ENCODE measurements around the gene PIGU. TPM values are rescaled to one million over a fixed set of nuclear protein-coding genes. Genes with fewer than 3 reads are reported as not detected.
A peak's percentile ranks its signal among the peaks of the same experiment; 100 is the strongest.

PIGU gene
- total RNA-seq, 1 experiment from 2014 or later: 32.8 TPM

- Histone ChIP-seq H4K20me1 (ENCODE audit: control insufficient read depth, insufficient read depth, insufficient read length) (no peaks in the 10 kb centered on the region), H3K9ac (ENCODE audit: extremely low read depth, insufficient read length, low read length) (peak overlapping the region; percentile 27), H2AK5ac (ENCODE audit: insufficient read length, low read length) (no peak overlapping the region), H3K27me3 (ENCODE audit: insufficient read depth, low read length) (no peaks in the 10 kb centered on the region), H2BK120ac (ENCODE audit: low read depth, low read length, poor library complexity, severe bottlenecking) (no peak overlapping the region), H3K14ac (ENCODE audit: insufficient read depth, low read length) (peak overlapping the region; percentile 79; the same call in 1 of the 2 replicates), H4K5ac (ENCODE audit: insufficient read length, low read depth, low read length) (no peak overlapping the region), H3K18ac (ENCODE audit: insufficient read length, low read depth, low read length) (peak overlapping the region; percentile 90), H3K4me2 (ENCODE audit: insufficient read depth, insufficient read length, low read length) (peak overlapping the region; percentile 64), H3K79me2 (ENCODE audit: insufficient read depth, low read length) (no peaks in the 10 kb centered on the region), H3K23ac (ENCODE audit: insufficient read length, low read depth, low read length) (no peak overlapping the region), H3K9me3 (ENCODE audit: control insufficient read depth, low read depth, low read length) (no peaks in the 10 kb centered on the region), H3K23me2 (ENCODE audit: insufficient read length, low read depth, low read length, poor library complexity, severe bottlenecking) (peaks cover 4% of the 10 kb centered on the region), H3K27ac (ENCODE audit: insufficient read length, low read depth, low read length) (no peak overlapping the region), H2BK12ac (ENCODE audit: insufficient read length, low read depth, low read length) (no peak overlapping the region), H2BK5ac (ENCODE audit: insufficient read length, low read length) (no peak overlapping the region), H3K4me1 (ENCODE audit: insufficient read depth, low read length) (no peaks in the 10 kb centered on the region), H4K91ac (ENCODE audit: insufficient read length, low read depth, low read length) (no peak overlapping the region), H3K79me1 (ENCODE audit: insufficient read depth, low read depth, low read length, poor library complexity, severe bottlenecking) (no peaks in the 10 kb centered on the region), H2BK15ac (ENCODE audit: low read depth, low read length) (no peak overlapping the region), H4K8ac (replicated peaks; ENCODE audit: insufficient read length, low read depth, low read length) (no peak overlapping the region), H3K56ac (ENCODE audit: insufficient read length, low read depth, low read length) (no peak overlapping the region), H3T11ph (ENCODE audit: low read length) (no peak overlapping the region), H2BK20ac (ENCODE audit: low read depth, low read length, poor library complexity, severe bottlenecking) (no peak overlapping the region), H2AFZ (ENCODE audit: low read length) (peak overlapping the region; percentile 10), H3K4ac (ENCODE audit: low read depth, low read length) (no peak overlapping the region)
- H3K27me3 Mint-ChIP-seq (ENCODE audit: low read depth): peaks cover 5% of the 10 kb centered on the region
- H3K9me3 Mint-ChIP-seq: no peaks in the 10 kb centered on the region
- H3K4me1 Mint-ChIP-seq: peaks cover 7 to 9% of the 10 kb centered on the region in 2 experiments
- peak overlapping the region; percentile 66 to 77 for H3K4me3 Mint-ChIP-seq
- DNase-seq: no peak
- H3K36me3 Mint-ChIP-seq (ENCODE audit: insufficient read depth in 1 of 3, low read depth in 3 of 3): no peaks in the 10 kb centered on the region
- whole genome bisulfite sequencing (ENCODE audit: extremely low coverage, insufficient read length, low lambda C conversion rate): no CpG with 5 or more reads among the region's 11 CpGs
- H3K27ac Mint-ChIP-seq: peak overlapping the region in 2 of 3 experiments; percentile 18 to 85; a peak in 3 of 7 replicates
- TF ChIP-seq CTCF (conservative IDR thresholded peaks at IDR 0.05): no peak
These were observed 119.0 kb downstream of the PIGU start for GRCh38 chr20:34557936-34558319.
